NCI-H526 treated with DMSO at 0.1 percent for 48 hours (cell line): ENCODE results near the gene SPRN.
"Not testable (repeated sequence)": the region's sequence is repeated elsewhere in the genome, so short reads cannot be mapped to it uniquely, and the experiment has no call there.

Experiments
- DNase-seq: peaks from one replicate; lab custom pipeline; 2025; lab: John Stamatoyannopoulos, UW

The SPRN gene, protein sequence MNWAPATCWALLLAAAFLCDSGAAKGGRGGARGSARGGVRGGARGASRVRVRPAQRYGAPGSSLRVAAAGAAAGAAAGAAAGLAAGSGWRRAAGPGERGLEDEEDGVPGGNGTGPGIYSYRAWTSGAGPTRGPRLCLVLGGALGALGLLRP

DNA sequence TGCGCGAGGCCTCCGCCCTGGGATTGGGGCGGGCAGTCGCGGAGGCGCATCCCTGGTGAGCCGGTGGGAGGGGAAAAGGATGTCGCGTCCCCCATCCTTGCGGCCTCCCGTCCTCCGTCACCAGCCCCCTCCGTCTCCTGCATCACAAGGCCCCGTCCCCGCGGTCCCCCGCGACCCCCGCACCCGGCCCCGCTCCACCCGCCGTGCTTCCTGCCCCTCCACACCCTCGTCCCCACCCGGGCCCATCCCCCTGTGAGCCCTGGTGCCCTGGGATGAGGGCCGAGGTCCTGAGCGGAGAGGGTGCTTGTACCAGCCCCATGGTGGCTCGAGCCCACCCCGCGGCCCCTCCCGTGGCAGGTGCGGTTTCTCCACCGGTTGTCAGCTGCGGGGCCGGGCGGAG, at the start of gene SPRN:
Gene SPRN, minus strand, starts transcription at position 25 of the 400 bp plus-strand sequence. CDS start 944 bp downstream, outside the sequence.
- DNase-seq = not testable (repeated sequence)

DNA sequence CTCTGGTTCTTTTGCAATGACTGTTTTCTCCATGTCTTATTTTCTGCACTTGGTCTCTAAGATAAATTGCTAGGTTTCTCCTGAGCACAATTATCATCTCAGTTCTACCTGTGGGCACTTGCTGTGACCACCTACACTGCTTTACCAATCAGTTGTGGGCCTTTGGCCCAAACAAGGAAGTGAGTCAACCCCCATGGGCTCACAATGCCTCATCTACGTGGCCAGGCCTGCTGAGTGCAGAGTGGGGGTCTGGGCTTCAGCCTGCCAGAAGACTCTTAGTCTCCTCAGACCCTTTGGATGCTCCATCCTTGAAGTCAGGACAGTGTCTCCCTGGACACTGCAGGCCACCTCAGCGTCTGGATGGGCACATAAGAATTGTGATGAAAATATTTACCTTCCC, 49.6 kb upstream of the SPRN start:
- DNase-seq = no peak

DNA sequence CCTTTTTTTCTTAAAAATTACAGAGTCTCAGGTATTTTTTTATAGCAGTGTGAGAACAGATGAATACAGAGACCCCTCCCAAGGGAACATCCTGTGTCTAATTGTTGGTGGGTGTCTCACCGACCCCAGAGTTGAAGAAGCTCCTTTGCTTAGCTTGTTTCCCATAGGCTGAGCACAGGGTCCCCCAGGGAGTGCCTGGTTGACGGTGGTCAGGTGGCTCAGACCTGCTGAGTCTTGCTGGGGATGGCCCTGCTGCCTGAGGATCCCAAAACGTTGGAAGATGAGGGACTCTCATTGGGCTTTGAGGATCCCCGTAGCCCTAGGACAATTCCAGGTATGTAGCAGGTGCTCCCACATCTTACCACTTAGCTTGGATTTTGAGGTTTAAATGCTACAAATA, 48.8 kb upstream of the SPRN start:
- no peak for DNase-seq

DNA sequence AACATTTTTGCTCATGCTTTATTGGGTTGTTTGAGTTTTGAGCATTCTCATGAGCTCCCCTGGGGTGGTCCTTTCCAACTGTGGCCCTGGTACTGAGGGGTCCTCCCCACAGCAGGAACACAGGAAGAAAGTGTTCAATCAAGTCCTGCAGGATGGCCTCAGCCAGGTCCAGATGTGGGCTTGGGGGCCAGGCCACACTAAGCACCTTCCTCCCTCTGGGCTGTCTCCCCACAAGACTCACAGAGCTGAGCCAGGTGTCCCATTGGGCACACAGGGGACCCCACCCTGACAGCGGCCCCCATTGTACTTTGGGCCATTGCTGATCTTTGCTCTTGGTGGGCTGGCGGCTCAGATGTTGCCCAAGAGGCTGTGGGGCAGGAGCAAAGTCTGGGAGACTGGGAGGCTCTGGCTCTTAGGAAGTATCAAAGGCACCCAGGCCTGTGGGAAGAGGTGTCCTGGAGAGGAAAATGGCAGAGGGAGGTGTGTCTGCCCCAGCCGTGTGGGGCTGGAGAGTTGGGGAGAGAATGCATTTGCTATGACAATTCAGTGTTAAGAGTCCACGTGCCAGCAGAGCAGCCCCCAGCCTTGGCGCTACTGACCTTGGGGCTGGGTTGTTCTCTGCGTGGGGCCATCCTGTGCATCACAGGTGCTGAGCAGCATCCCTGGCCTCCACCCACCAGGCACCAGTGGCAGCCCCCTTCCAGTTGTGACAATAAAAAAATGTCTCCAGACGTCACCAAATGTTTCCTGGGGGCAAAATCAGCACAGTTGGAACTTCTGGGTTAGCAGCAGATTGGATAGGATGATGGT, 47.1 kb upstream of the SPRN start:
- no peak for DNase-seq

DNA sequence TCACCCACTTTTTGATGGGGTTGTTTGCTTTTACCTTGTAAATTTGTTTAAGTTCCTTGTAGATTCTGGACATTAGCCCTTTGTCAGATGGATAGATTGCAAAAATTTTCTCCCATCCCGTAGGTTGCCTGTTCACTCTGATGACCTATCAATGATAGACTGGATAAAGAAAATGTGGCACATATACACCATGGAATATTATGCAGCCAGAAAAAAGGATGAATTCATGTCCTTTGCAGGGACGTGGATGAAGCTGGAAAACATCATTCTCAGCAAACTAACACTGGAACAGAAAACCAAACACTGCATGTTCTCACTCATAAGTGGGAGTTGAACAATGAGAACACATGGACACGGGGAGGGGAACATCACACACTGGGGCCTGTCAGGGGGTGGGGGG, 44.8 kb upstream of the SPRN start:
- not testable (repeated sequence) for DNase-seq

DNA sequence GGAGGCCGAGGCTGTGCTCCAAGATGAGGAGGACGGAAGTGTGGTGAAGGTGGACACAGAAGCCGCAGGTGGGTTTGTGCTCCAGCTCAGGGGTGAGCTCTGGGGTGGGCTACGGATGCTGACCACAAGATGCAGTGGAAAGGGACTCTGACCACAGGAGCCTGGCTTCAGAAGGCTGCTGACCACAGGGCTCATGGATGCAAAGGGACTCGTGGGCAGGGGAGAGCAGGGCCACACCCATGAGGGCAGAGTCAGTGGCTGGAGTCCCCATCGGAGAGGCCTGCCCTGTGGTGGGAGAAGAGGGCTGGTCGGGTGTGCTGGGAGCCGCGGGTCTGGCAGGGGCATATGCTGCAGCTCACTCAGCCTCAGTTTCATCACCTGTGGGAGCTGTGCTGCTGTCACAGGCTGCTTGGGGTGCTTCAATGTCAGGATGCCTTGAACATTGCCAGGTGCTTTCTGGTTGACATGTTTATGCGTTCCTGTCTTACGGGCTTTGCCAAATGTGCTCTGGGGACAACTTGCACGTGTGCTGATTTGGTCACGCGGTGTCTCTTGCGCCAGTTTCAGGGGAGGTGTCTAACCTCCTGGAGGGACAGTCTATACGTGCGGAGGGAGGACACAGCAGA, 43.0 kb upstream of the SPRN start:
- no peak for DNase-seq

DNA sequence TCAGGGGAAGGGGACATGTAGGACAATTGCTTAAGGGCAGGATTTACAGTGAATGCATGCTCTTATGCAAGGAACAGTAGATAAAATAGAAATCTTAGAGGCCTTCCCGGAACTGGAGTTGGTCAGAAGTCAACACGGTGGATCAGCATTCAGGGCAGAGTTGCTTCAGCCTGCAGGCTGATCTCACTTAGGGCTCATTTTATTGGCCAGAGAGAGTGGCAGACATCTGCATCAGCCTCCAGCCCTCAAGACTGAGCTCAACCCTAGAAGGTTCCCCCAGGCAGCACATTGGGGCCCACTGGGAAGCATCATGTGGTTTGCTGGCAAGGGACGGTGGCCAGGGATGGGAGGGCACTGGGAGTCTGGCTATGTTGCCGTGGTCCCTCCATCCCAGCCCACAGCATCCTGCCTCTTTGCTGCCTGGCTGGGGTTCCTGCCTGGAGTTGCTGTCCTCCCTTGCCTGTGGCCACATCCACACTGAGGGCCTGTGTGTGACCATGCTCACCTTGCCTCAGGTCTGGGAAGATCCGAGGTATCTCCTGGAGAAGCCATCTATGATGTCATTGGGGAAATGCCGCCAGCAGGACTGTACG, 42.4 kb upstream of the SPRN start:
- DNase-seq = no peak

DNA sequence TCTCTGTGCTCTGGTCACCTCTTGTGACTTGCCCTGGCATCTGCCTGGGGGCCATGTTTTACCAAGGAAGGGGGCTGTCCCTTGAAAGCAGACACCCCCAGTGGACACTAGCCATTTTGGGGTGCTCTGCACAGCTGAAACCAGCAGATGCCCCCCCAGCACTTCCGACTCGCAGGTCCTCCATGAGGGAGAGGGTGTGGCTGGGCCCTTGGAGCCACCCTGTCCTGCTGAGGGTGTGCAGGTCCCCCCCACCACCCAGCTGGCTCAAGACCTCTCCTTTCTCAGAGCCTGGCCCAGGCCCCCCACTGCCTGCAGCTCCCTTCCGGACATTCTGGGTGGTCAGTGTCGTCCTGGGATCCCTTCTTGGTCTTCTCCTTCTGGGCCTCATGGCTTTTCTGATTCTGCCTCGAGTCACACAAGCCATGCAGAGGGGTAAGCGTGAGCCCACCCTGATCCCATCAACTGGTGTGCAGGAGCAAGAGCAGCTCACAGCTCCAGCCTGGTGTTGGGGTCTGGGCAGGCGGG, 41.6 kb upstream of the SPRN start:
- no peak for DNase-seq

DNA sequence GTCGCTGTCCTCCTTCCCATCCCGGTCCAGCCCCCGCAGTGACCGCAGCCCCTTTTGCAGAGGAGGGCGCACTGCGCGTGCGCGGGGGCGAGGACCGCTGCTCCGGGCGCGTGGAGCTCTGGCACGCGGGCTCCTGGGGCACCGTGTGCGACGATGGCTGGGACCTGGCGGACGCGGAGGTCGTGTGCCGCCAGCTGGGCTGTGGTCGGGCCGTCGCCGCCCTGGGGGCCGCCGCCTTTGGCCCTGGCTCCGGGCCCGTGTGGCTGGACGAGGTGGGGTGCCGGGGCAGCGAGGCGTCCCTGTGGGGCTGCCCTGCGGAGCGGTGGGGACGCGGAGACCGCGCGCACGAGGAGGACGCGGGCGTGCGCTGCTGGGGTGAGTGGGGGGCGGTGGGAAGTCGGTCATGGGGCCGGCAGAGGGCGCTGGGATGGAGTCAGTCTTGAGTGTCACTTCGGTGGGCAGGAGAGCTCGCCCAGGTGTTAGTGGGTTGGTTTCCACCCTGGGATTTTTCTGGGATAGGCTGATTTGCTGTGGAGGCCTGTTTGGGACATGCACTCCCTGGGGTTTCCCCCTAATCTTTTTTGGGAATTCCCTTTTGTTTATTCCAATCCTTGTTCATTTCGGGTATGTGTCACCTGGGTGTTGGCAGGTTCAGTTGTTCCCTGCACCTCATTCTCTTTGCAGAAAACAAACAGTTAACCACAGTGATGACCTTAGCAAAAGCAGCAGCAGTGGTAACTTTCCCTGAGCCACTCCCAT, 40.9 kb upstream of the SPRN start:
- no peak for DNase-seq

DNA sequence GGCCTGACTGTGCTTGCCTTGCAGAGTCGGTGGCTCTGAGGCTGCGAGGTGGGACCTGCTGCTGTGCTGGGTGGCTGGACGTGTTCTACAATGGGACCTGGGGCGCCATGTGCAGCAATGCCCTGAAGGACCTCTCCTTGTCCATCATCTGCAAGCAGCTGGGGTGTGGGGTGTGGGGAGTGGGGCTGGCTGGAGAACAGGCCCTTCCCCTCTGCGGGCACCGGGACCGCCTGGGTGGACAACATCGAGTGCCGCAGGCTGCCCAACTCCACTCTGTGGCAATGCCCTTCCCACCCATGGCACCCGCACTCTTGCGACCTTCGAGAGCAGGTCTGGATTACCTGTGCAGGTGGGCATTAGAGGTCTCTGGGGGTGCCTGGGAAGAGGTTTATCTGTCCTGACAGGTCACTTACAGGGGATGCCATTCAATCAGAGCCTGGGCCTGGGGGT, 40.2 kb upstream of the SPRN start:
- no peak for DNase-seq

DNA sequence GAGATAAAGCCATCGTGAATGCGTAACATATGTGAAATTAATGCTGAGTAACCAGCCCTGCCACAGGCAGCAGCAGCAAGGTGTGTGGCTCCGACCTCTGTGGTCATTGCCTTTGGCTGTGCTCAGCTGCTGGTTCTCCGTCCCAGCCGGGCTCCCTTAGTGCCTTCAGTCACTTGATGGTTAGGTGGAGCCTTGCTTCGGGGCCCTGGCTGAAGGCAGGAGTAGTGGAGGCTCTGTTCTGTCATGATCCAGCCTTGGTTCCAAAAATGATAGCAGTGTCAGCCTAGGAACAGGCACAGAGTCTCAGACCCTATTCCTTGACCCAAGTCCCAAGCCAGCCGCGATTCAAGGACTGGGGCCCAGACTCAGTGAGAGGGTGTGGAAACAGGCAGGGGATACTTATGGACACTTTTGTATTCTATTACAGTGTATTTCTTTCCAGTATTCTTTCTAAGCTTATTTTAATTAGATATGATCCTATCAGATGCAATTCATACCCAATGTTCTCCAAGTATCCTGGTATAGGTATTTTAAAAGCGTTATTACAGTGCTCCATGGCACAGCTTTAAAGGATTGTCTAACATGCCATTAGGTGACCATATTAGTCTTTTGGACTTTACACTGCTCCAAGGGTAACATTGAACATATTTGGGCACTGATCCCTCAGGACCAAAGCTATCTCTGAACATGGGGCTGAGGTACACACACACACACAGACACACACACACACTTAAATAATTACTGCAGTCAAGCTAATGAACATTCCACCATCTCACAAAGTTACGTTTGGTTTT, 38.3 kb upstream of the SPRN start:
- no peak for DNase-seq

DNA sequence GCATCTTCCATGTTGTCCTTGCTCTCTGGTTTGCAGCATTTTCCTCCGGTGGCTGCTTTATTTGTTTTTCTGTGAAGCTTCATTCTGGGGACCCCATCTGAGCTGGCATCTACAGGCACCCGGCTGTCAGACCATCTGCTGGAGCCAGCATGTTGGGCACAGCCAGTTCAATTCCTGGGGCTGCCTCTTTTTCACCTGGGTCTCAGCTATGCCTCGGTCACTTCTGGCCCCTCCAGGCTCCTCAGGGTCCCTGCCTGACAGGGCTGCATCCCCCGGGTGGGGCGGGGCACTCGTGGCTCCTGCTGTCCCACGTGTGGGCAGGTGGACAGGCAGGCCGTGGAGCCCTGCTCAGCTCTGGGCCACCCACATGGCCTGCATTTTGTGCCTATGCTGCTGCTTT, 37.4 kb upstream of the SPRN start:
- no peak for DNase-seq

DNA sequence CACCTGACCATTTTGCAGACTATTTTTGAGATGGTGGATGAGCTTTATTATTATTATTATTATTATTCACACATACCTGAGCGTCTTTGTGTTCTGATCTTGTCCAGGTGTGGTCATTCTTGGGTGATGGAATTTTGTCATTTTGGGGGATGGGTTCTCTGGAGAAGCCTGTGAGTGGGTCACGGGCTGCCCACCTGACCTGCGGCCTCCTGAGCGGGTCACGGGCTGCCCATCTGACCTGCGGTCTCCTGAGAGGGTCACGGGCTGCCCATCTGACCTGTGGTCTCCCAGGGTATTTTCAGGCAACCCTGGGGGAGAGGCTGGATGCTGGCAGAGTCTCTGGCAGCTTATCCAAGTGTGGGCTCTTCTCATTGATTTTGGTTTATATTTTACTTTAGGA, 36.6 kb upstream of the SPRN start:
- no peak for DNase-seq

DNA sequence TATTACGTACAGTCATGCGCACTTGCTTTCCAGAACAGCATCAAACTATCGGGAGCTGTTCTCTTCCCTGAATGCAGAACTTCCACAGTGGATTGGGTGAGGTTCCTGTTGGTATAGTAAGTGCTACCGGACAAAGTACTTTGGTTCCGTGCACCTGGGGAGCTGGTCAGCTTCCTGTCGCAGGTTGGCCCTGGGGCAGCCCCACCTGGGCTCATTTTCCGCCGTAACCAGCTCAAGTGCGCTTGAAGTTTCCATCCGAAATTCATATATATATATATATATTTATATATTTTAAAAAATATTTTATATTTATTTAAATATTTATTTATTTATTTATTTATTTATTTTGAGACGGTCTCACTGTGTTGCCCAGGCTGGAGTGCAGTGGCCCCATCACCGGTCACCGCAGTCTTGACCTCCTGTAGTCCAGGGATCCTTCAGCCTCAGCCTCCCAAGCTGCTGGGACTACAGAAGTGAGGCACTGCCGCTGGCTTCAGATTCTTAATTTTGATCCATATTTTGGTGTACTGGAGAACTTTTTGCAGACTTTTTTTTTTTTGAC, 35.9 kb upstream of the SPRN start:
- DNase-seq = no peak

DNA sequence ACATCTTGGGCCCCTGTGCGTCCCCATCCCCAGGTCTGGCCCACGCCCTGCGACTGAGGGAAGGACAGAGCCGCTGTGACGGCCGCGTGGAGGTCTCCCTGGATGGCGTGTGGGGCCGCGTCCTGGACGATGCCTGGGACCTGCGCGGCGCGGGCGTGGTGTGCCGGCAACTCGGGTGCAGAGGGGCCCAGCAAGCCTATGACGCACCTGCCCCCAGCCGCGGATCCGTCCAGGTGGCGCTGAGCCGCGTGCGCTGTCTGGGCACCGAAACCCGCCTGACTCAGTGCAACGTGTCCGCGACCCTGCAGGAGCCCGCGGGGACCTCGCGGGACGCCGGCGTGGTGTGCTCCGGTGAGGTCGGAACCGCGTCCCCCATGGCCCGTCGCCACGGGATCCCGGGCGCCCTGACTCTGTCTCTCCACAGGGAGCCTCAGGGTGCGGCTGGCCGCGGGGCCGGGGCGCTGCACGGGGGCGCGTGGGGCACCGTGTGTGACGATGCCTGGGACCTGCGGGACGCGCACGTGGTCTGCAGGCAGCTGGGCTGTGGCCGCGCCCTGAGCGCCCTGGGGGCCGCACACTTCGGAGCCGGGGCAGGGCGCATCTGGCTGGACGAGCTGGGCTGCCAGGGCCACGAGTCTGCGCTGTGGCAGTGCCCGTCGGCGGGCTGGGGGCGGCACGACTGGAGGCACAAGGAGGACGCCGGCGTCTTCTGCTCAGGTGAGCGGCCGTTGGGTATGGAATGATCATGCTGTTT, 35.2 kb upstream of the SPRN start:
- no peak for DNase-seq

DNA sequence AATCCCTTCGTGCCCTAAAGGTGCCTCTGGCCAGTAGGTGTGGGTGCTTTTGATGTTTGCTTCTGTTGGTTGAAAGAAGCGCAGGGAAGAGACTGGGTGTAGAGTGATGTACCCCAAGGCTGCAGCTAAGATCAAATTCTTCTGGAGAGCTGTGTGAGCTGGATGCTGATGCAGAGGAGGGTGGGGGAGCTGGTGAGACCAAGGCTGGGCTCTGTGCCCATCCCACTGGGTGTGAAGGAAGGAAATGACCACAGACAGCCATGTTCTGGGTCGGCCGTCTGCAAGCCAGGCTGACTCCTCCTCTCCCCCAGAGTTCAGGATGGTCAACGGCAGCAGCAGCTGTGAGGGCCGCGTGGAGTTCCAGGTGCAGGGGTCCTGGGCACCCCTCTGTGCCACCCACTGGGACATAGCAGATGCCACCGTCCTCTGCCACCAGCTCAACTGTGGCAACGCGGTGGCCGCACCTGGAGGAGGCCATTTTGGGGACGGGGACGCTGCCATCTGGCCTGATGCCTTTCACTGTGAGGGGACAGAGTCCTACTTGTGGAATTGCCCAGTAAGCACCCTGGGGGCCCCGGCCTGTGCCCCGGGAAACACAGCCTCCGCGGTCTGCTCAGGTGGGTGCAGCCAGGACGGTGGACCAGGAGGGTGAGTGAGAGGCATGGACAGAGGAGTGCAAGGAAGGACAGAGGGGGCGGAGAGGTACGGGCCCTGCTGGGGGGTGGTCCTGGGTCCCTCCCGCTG, 34.5 kb upstream of the SPRN start:
- no peak for DNase-seq

DNA sequence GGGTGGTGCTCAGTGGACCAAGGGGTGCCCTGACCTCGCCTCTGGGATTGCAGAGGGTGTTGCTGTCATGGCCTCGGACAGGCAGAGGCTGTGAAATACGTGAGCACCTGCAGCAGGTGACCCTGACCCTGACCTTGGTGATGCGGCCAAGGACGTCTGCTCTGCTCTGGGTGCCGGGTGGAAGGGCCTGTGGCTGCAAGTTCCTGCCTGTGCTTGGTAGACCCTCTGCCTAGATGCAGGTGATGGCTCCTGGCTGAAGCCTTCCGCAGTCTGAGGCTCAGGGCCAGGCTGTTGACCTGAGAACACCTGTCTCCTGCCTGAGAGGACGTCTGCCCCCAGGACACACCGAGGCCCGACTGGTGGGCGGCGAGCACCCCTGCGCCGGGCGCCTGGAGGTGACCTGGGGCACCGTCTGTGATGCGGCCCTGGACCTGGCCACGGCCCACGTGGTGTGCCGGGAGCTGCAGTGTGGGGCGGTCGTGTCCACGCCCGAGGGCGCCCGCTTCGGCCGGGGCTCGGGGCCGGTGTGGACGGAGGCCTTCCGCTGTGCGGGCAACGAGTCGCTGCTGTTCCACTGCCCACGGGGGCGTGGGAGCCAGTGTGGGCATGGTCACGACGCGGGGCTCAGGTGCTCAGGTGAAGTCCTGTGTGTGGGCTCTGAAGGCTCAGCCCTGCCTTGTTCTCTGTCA, 33.7 kb upstream of the SPRN start:
- DNase-seq = no peak

DNA sequence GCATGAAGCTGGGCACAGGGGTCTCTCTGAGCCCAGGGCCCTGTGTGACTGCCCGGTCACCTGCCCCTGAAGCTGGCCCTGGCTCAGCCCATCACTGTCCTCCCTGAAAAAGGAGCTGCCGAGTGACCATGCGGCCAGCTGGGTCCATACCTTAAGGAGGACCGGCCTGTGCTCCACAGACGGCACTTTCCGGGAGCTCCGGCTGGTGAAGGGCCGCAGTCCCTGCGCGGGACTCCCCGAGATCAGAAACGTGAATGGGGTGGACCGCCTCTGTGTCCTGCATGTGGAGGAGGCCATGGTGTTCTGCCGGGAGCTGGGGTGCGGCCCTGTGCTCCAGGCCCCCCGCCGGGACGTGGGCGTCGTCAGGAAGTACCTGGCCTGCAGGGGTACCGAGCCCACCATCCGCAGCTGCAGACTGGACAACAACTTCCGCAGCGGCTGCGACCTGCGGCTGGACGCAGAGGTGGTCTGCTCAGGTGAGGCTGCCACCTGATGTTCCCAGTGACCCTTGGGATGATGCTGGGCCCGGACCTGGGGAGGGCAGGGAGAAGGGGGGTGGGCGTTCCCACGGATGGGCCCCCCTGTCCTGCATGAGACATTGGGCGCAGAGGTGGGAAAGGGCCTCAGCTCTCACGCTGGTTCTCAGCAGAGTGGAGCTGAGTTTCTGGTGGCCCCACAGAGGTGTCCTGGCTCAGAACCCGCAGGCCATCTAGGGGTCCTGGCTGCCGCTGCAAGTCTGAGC, 32.8 kb upstream of the SPRN start:
- no peak for DNase-seq
